ENCODE results near the gene SIL1.
"Not testable (repeated sequence)": the region's sequence is repeated elsewhere in the genome, so short reads cannot be mapped to it uniquely, and the experiment has no call there.

The SIL1 gene

GRCh38 chr5:138935466-138935865 lies 262.7 kb downstream of the SIL1 start:
- DNase-seq = no peak

- no peak for DNase-seq
Measured at GRCh38 chr5:138934971-138935370, 263.2 kb downstream of the SIL1 start.

- DNase-seq = no peak
Measured at GRCh38 chr5:138933522-138934290, 264.5 kb downstream of the SIL1 start.

GRCh38 chr5:138932171-138932810 lies 265.9 kb downstream of the SIL1 start:
- DNase-seq = no peak

GRCh38 chr5:138930371-138931097 lies 267.6 kb downstream of the SIL1 start:
- no peak for DNase-seq

GRCh38 chr5:138929571-138929955 lies 268.6 kb downstream of the SIL1 start:
- no peak for DNase-seq

- DNase-seq = no peak
Measured at GRCh38 chr5:138927979-138928378, 270.2 kb downstream of the SIL1 start.

GRCh38 chr5:138927544-138927943 lies 270.6 kb downstream of the SIL1 start:
- no peak for DNase-seq

GRCh38 chr5:138926688-138927448 lies 271.3 kb downstream of the SIL1 start:
- no peak for DNase-seq

- DNase-seq = no peak
Measured at GRCh38 chr5:138926257-138926656, 271.9 kb downstream of the SIL1 start.

GRCh38 chr5:138925090-138925635 lies 273.0 kb downstream of the SIL1 start:
- no peak for DNase-seq

- DNase-seq = no peak
Measured at GRCh38 chr5:138922494-138922893, 275.7 kb downstream of the SIL1 start.

GRCh38 chr5:138921362-138921761 lies 276.8 kb downstream of the SIL1 start:
- not testable (repeated sequence) for DNase-seq

- no peak for DNase-seq
Measured at GRCh38 chr5:138920181-138920580, 278.0 kb downstream of the SIL1 start.

- DNase-seq = no peak
Measured at GRCh38 chr5:138918686-138919085, 279.5 kb downstream of the SIL1 start.

GRCh38 chr5:138914338-138914737 lies 283.8 kb downstream of the SIL1 start:
- no peak for DNase-seq

- DNase-seq = no peak
Measured at GRCh38 chr5:138913773-138914172, 284.4 kb downstream of the SIL1 start.

- no peak for DNase-seq
Measured at GRCh38 chr5:138912093-138912492, 286.1 kb downstream of the SIL1 start.

GRCh38 chr5:138911441-138911840 lies 286.7 kb downstream of the SIL1 start:
- DNase-seq = no peak

GRCh38 chr5:138910546-138911185 lies 287.5 kb downstream of the SIL1 start:
- DNase-seq = no peak

GRCh38 chr5:138909734-138910133 lies 288.4 kb downstream of the SIL1 start:
- no peak for DNase-seq

- DNase-seq = no peak
Measured at GRCh38 chr5:138905541-138905940, 292.6 kb downstream of the SIL1 start.
